K562 (cell line): Measurements from ENCODE around the gene P2RY11. TPM values are rescaled to one million over a fixed set of nuclear protein-coding genes. Genes with fewer than 3 reads are reported as not detected.

Experiments
- ARID1B ChIP-seq: fragments of 450-650 bp; IDR thresholded peaks from 2 replicates; pipeline ENCODE4 v1.6.1; 2016; ENCODE audit warnings: antibody characterized with exemption, mild to moderate bottlenecking, inconsistent platforms
- BDP1 ChIP-seq: IDR thresholded peaks from 3 replicates; pipeline ENCODE4 v1.6.1; 2011; ENCODE audit not compliant: insufficient read length, insufficient read depth
- CCAR2 ChIP-seq: fragments of 200-400 bp; formaldehyde crosslinking; IDR thresholded peaks from 2 replicates; pipeline ENCODE4 v1.6.1; 2017; ENCODE audit warnings: mild to moderate bottlenecking, low read depth, low read length
- HDAC1 ChIP-seq, 2 experiments: fragments of 450-650 bp; IDR thresholded peaks; 2 replicates each; pipeline ENCODE4 v1.6.1; 2016 to 2017; ENCODE audit warnings: inconsistent platforms in 1 of 2, mild to moderate bottlenecking in 1 of 2, moderate library complexity in 1 of 2
- HDAC6 ChIP-seq: IDR thresholded peaks from 2 replicates; pipeline ENCODE4 v1.6.1; 2012; ENCODE audit warnings: low read depth, mild to moderate bottlenecking, control low read depth, inconsistent platforms, low read length, moderate library complexity
- KDM1A ChIP-seq, 2 experiments: fragments of 450-650 bp; IDR thresholded peaks; 2 replicates each; pipeline ENCODE4 v1.6.1; 2016; ENCODE audit warnings: mild to moderate bottlenecking in 2 of 2
- NRF1 ChIP-seq, 2 experiments: fragments of 450-650 bp; IDR thresholded peaks in 1 of 2; conservative IDR thresholded peaks in 1 of 2; 2 replicates each; pipeline ENCODE4 v1.6.1; 2014; ENCODE audit warnings: mild to moderate bottlenecking in 2 of 2
- PHB ChIP-seq: fragments of 250-450 bp; sonication (Bioruptor Pico); IDR thresholded peaks from 2 replicates; pipeline ENCODE4 v1.5.0; 2021
- RBFOX2 ChIP-seq: fragments of 200-400 bp; formaldehyde crosslinking; IDR thresholded peaks from 2 replicates; pipeline ENCODE4 v1.6.1; 2017; ENCODE audit warnings: low read depth, mild to moderate bottlenecking, low read length, moderate library complexity
- RBM39 ChIP-seq: fragments of 200-400 bp; formaldehyde crosslinking; optimal IDR thresholded peaks from 2 replicates; pipeline ENCODE3; 2018; ENCODE audit warnings: low read depth, low read length
- SMAD3 ChIP-seq: fragments of 450-650 bp; formaldehyde crosslinking; conservative IDR thresholded peaks from 2 replicates; pipeline ENCODE4 v1.4.0; 2020; ENCODE audit warnings: mild to moderate bottlenecking
- SPI1 ChIP-seq: IDR thresholded peaks from 2 replicates; pipeline ENCODE4 v1.6.1; 2011; ENCODE audit warnings: low read depth, low read length, control low read depth, borderline replicate concordance
- SREBF1 ChIP-seq: fragments of 150-350 bp; IDR thresholded peaks from 2 replicates; pipeline ENCODE4 v1.6.1; 2014; ENCODE audit warnings: antibody characterized with exemption, low read depth, low read length, borderline replicate concordance
- TAL1 ChIP-seq: fragments of 450-650 bp; IDR thresholded peaks from 2 replicates; pipeline ENCODE4 v1.6.1; 2016; ENCODE audit warnings: mild to moderate bottlenecking
- ZNF146 ChIP-seq: IDR thresholded peaks from one replicate; pipeline ENCODE4 v1.6.1; 2018; ENCODE audit warnings: missing compliant biosample characterization; ENCODE audit not compliant: unreplicated experiment
- polyA plus RNA-seq, 8 experiments: library from polyadenylated mRNA; depleted of rRNA in 4 of 8; stranded (reverse) in 5 of 8; unstranded in 3 of 8; fragments of >200 nt; fragmentation: Nextera tagmentation in 2 of 8; fragmentation: Illumina TruSeq in 1 of 8; extraction: Ambion mirVana in 2 of 8; extraction: Trizol in 1 of 8; gene quantifications; 2 replicates each; pipeline versions ENCODE4 v1.2.1 to v1.2.3, GENCODE V29; 2011 to 2014; ENCODE audit warnings: inconsistent platforms in 1 of 8, missing spikeins in 1 of 8
- total RNA-seq, 7 experiments: library from RNA; depleted of rRNA in 6 of 7; stranded (reverse); fragments of >200 nt in 6 of 7; fragmentation: Illumina TruSeq in 2 of 7; extraction: Trizol in 2 of 7; gene quantifications; 2 replicates each; pipeline versions ENCODE4 v1.2.1 to v1.2.3, GENCODE V29; 2011 to 2021; ENCODE audit warnings: low replicate concordance in 1 of 7
- TF ChIP-seq, protein P1 (sequence below): sonication (generic); formaldehyde crosslinking; IDR thresholded peaks from 2 replicates; pipeline ENCODE4 v1.8.0; 2022; ENCODE audit warnings: mild to moderate bottlenecking, missing genetic modification reagents, borderline replicate concordance
- TF ChIP-seq, protein P2 (sequence below): sonication (generic); formaldehyde crosslinking; IDR thresholded peaks from 2 replicates; pipeline ENCODE4 v1.8.1; 2022; ENCODE audit warnings: missing genetic modification reagents
- TF ChIP-seq, protein P3 (sequence below): IDR thresholded peaks from 2 replicates; pipeline ENCODE4 v1.6.1; 2016; ENCODE audit warnings: missing genetic modification characterization, missing compliant biosample characterization
- TF ChIP-seq, protein P4 (sequence below): sonication (generic); formaldehyde crosslinking; IDR thresholded peaks from 2 replicates; pipeline ENCODE4 v1.8.0; 2022; ENCODE audit warnings: mild to moderate bottlenecking, missing genetic modification reagents

P2RY11 gene
- total and polyA plus RNA-seq, 9 of the 15 experiments (the other 6 are each of a cell fraction or from before 2014, with no cell fraction given): 0.03 to 10.1 (median 1.5) TPM

DNA sequence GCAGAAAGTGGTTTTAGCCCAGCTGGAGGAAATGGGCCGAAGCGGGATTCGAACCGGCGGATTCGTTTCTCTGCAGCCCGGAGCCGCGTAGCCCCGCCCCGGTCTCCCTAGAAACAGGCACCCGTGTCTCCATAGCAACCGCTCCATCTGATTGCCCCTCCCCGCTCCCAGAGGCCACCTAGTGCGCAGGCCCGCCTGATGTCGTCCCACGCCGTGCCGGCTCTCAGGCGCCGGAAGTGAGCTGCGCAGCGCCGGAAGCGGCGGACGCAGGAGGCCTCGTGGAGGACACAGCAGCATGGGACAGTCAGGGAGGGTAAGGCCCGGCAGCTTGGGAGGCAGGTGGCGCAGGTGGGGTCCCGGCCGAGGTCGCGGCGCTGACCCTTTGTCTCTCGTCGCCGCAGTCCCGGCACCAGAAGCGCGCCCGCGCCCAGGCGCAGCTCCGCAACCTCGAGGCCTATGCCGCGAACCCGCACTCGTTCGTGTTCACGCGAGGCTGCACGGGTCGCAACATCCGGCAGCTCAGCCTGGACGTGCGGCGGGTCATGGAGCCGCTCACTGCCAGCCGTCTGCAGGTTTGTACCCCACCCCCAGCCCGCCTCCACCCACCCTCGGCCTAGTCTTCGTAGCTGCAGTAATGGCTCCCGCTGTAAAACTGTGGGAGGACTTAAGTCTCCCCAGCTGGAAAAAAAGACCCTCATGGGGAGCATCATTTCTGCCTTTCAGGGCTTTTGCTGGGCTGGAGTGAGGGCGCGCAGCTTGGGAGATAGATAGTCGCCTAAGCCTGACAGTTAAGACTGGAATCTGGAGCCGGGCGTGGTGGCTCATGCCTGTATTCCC, 5.2 kb upstream of the P2RY11 start, which contains the start of gene PPAN (continued):
- TF ChIP-seq, protein P1, sequence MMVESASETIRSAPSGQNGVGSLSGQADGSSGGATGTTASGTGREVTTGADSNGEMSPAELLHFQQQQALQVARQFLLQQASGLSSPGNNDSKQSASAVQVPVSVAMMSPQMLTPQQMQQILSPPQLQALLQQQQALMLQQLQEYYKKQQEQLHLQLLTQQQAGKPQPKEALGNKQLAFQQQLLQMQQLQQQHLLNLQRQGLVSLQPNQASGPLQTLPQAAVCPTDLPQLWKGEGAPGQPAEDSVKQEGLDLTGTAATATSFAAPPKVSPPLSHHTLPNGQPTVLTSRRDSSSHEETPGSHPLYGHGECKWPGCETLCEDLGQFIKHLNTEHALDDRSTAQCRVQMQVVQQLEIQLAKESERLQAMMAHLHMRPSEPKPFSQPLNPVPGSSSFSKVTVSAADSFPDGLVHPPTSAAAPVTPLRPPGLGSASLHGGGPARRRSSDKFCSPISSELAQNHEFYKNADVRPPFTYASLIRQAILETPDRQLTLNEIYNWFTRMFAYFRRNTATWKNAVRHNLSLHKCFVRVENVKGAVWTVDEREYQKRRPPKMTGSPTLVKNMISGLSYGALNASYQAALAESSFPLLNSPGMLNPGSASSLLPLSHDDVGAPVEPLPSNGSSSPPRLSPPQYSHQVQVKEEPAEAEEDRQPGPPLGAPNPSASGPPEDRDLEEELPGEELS (CRISPR knock-in tag): 0 out of 2 replicates have a peak, but pooled peaks have one; percentile 90
- TF ChIP-seq SREBF1 (peak; percentile 79; the same call in 1 of the 2 replicates), RBM39 (no peak), TAL1 (no peak), RBFOX2 (peak; percentile 95), HDAC1 (IDR thresholded peaks at IDR 0.05) (peak in 1 of 2 experiments; percentile 100; a peak in 3 of 4 replicates), ZNF146 (CRISPR knock-in tag) (no peak), SPI1 (no peak), PHB (CRISPR knock-in tag) (no peak), SMAD3 (CRISPR knock-in tag) (no peak), NRF1 (conservative IDR thresholded peaks at IDR 0.05 in 1 of 2, IDR thresholded peaks at IDR 0.05 in 1 of 2) (peak; percentile 95 to 96), BDP1 (no peak), CCAR2 (no peak), KDM1A (IDR thresholded peaks at IDR 0.05) (no peak), ARID1B (no peak), HDAC6 (no peak)
- TF ChIP-seq, protein P2, sequence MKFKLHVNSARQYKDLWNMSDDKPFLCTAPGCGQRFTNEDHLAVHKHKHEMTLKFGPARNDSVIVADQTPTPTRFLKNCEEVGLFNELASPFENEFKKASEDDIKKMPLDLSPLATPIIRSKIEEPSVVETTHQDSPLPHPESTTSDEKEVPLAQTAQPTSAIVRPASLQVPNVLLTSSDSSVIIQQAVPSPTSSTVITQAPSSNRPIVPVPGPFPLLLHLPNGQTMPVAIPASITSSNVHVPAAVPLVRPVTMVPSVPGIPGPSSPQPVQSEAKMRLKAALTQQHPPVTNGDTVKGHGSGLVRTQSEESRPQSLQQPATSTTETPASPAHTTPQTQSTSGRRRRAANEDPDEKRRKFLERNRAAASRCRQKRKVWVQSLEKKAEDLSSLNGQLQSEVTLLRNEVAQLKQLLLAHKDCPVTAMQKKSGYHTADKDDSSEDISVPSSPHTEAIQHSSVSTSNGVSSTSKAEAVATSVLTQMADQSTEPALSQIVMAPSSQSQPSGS: no peak
- TF ChIP-seq, protein P3, sequence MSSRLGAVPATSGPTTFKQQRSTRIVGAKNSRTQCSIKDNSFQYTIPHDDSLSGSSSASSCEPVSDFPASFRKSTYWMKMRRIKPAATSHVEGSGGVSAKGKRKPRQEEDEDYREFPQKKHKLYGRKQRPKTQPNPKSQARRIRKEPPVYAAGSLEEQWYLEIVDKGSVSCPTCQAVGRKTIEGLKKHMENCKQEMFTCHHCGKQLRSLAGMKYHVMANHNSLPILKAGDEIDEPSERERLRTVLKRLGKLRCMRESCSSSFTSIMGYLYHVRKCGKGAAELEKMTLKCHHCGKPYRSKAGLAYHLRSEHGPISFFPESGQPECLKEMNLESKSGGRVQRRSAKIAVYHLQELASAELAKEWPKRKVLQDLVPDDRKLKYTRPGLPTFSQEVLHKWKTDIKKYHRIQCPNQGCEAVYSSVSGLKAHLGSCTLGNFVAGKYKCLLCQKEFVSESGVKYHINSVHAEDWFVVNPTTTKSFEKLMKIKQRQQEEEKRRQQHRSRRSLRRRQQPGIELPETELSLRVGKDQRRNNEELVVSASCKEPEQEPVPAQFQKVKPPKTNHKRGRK: no peak
- TF ChIP-seq, protein P4, sequence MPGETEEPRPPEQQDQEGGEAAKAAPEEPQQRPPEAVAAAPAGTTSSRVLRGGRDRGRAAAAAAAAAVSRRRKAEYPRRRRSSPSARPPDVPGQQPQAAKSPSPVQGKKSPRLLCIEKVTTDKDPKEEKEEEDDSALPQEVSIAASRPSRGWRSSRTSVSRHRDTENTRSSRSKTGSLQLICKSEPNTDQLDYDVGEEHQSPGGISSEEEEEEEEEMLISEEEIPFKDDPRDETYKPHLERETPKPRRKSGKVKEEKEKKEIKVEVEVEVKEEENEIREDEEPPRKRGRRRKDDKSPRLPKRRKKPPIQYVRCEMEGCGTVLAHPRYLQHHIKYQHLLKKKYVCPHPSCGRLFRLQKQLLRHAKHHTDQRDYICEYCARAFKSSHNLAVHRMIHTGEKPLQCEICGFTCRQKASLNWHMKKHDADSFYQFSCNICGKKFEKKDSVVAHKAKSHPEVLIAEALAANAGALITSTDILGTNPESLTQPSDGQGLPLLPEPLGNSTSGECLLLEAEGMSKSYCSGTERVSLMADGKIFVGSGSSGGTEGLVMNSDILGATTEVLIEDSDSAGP (CRISPR knock-in tag): no peak
